K562 (cell line): Measurements from ENCODE around the gene NOL8. TPM values are rescaled to one million over a fixed set of nuclear protein-coding genes. Genes with fewer than 3 reads are reported as not detected.
A peak's percentile ranks its signal among the peaks of the same experiment; 100 is the strongest.

Experiments
- BCLAF1 ChIP-seq, 2 experiments: fragments of 450-650 bp in 1 of 2; IDR thresholded peaks; 2 replicates each; pipeline ENCODE4 v1.6.1; 2011 to 2017; ENCODE audit warnings: low read depth in 2 of 2, antibody characterized with exemption in 1 of 2, borderline replicate concordance in 1 of 2, low read length in 1 of 2, mild to moderate bottlenecking in 1 of 2, mixed read lengths in 1 of 2; ENCODE audit not compliant: control insufficient read depth in 1 of 2
- CCNT2 ChIP-seq: IDR thresholded peaks from 2 replicates; pipeline ENCODE4 v1.6.1; 2011; ENCODE audit warnings: borderline replicate concordance, low read depth, mild to moderate bottlenecking, moderate library complexity, mixed read lengths, low read length; ENCODE audit not compliant: insufficient read length; ENCODE audit errors: extremely low read depth
- DIDO1 ChIP-seq: fragments of 450-650 bp; IDR thresholded peaks from 2 replicates; pipeline ENCODE4 v1.6.1; 2016; ENCODE audit warnings: low read depth, missing biosample characterization, missing genetic modification characterization
- ELF2 ChIP-seq: fragments of 250-450 bp; sonication (Bioruptor Pico); IDR thresholded peaks from 2 replicates; pipeline ENCODE4 v1.5.0; 2021; ENCODE audit warnings: mild to moderate bottlenecking
- ESRRA ChIP-seq: fragments of 450-650 bp; IDR thresholded peaks from 2 replicates; pipeline ENCODE4 v1.6.1; 2014; ENCODE audit warnings: low read depth, mild to moderate bottlenecking, moderate library complexity, borderline replicate concordance
- FOXA3 ChIP-seq, 2 experiments: fragments of 450-650 bp in 1 of 2; sonication (generic) in 1 of 2; formaldehyde crosslinking; IDR thresholded peaks in 1 of 2; conservative IDR thresholded peaks in 1 of 2; 2 replicates each; pipeline versions ENCODE4 v1.4.0 to v1.8.0; 2020 to 2022; ENCODE audit warnings: mild to moderate bottlenecking in 2 of 2, missing genetic modification reagents in 1 of 2
- HDAC1 ChIP-seq, 2 experiments: fragments of 450-650 bp; IDR thresholded peaks; 2 replicates each; pipeline ENCODE4 v1.6.1; 2016 to 2017; ENCODE audit warnings: inconsistent platforms in 1 of 2, mild to moderate bottlenecking in 1 of 2, moderate library complexity in 1 of 2
- LCOR ChIP-seq: sonication (generic); formaldehyde crosslinking; IDR thresholded peaks from 2 replicates; pipeline ENCODE4 v1.8.0; 2022; ENCODE audit warnings: mild to moderate bottlenecking, missing genetic modification reagents
- POLR2A ChIP-seq: fragments of 450-650 bp; conservative IDR thresholded peaks from 2 replicates; pipeline ENCODE4 v1.6.1; 2016
- PRMT5 ChIP-seq: sonication (generic); formaldehyde crosslinking; IDR thresholded peaks from 2 replicates; pipeline ENCODE4 v1.5.0; 2020; ENCODE audit warnings: missing genetic modification reagents
- PURB ChIP-seq: sonication (generic); formaldehyde crosslinking; IDR thresholded peaks from 2 replicates; pipeline ENCODE4 v1.9.0; 2021; ENCODE audit warnings: low read depth, mild to moderate bottlenecking, missing genetic modification reagents
- ZNF24 ChIP-seq: fragments of 450-650 bp; IDR thresholded peaks from 2 replicates; pipeline ENCODE4 v1.6.1; 2016
- ZNF592 ChIP-seq: fragments of 450-650 bp; IDR thresholded peaks from 2 replicates; pipeline ENCODE4 v1.6.1; 2017; ENCODE audit warnings: antibody characterized with exemption, mild to moderate bottlenecking
- polyA plus RNA-seq, 8 experiments: library from polyadenylated mRNA; depleted of rRNA in 4 of 8; stranded (reverse) in 5 of 8; unstranded in 3 of 8; fragments of >200 nt; fragmentation: Nextera tagmentation in 2 of 8; fragmentation: Illumina TruSeq in 1 of 8; extraction: Ambion mirVana in 2 of 8; extraction: Trizol in 1 of 8; gene quantifications; 2 replicates each; pipeline versions ENCODE4 v1.2.1 to v1.2.3, GENCODE V29; 2011 to 2014; ENCODE audit warnings: inconsistent platforms in 1 of 8, missing spikeins in 1 of 8
- total RNA-seq, 7 experiments: library from RNA; depleted of rRNA in 6 of 7; stranded (reverse); fragments of >200 nt in 6 of 7; fragmentation: Illumina TruSeq in 2 of 7; extraction: Trizol in 2 of 7; gene quantifications; 2 replicates each; pipeline versions ENCODE4 v1.2.1 to v1.2.3, GENCODE V29; 2011 to 2021; ENCODE audit warnings: low replicate concordance in 1 of 7
- TF ChIP-seq, protein P1 (sequence below), 2 experiments: IDR thresholded peaks; 2 replicates each; pipeline ENCODE4 v1.6.1; 2011; ENCODE audit warnings: borderline replicate concordance in 1 of 2, control low read depth in 1 of 2, low read depth in 1 of 2, low read length in 1 of 2, mild to moderate bottlenecking in 1 of 2, mixed read lengths in 1 of 2, moderate library complexity in 1 of 2; ENCODE audit not compliant: insufficient read depth in 1 of 2, insufficient read length in 1 of 2, poor library complexity in 1 of 2, severe bottlenecking in 1 of 2; ENCODE audit errors: extremely low read depth in 1 of 2

The NOL8 gene
- total and polyA plus RNA-seq, 9 of the 15 experiments (the other 6 are each of a cell fraction or from before 2014, with no cell fraction given): 51.3 to 91.5 (median 58.7) TPM

DNA sequence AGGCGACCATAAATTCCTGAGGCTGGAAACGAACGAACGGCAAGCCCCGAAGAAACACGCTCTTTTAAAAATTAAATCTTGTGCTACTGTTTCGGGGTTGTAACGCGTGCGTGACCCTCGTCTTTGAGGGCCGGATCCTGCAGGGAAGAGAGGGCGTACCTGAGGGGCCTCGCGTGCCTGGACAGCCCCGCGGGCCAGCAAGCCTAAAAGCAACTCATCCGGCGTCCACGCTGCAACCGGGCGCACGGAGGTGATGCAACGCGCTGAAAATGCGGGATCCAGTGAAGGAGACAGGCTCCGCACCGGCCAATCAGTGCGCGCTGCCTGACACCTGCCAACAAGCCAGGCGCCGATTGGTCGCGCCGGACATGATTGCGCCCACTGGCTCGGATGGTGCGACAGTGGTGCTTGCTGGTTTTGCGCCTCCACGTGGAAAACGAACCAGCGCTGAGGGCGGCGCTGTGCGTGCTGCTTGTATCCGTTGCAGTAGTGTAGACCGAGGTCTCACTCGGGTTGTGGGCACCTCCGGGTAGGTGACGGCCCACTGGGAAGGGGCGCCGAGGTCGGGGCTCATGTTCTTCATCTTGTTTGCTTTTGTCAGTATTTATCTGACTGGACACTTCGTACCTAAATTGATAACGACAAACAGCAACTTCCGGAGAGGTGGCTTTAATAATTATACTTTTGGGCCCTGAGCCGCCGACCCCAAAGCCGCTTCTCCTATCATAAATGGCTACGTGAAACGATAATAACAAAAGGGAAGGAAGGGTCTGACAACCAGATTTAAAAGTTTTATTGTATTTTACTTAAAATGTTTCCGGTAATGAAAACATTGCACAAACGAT lies 31.5 kb downstream of the NOL8 start, which contains the start of gene IARS1 (continued):
- TF ChIP-seq ZNF592 (peak; percentile 74), DIDO1 (tag) (no peak), LCOR (CRISPR knock-in tag) (peak; percentile 83), FOXA3 (CRISPR knock-in tag; conservative IDR thresholded peaks at IDR 0.05 in 1 of 2, IDR thresholded peaks at IDR 0.05 in 1 of 2) (0 out of 4 replicates have a peak, but pooled peaks of 1 of the 2 experiments have one; percentile 21), ELF2 (peak; percentile 72; the same call in 1 of the 2 replicates), BCLAF1 (IDR thresholded peaks at IDR 0.05; ENCODE audit: borderline replicate concordance in 1 of 2, control insufficient read depth in 1 of 2, low read depth in 2 of 2, low read length in 1 of 2) (0 out of 4 replicates have a peak, but pooled peaks of 1 of the 2 experiments have one; percentile 25), ESRRA (peak; percentile 60; the same call in 1 of the 2 replicates), ZNF24 (peak; percentile 68; the same call in 1 of the 2 replicates), PRMT5 (CRISPR knock-in tag) (no peak), CCNT2 (peak; percentile 80), POLR2A (peak; percentile 94), HDAC1 (IDR thresholded peaks at IDR 0.05) (peak; percentile 25 to 99; a peak in 3 of 4 replicates), PURB (CRISPR knock-in tag) (no peak)
- TF ChIP-seq, protein P1, sequence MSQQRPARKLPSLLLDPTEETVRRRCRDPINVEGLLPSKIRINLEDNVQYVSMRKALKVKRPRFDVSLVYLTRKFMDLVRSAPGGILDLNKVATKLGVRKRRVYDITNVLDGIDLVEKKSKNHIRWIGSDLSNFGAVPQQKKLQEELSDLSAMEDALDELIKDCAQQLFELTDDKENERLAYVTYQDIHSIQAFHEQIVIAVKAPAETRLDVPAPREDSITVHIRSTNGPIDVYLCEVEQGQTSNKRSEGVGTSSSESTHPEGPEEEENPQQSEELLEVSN (IDR thresholded peaks at IDR 0.05; ENCODE audit: borderline replicate concordance in 1 of 2, extremely low read depth in 1 of 2, insufficient read depth in 1 of 2, insufficient read length in 1 of 2, low read depth in 1 of 2, low read length in 1 of 2, poor library complexity in 1 of 2, severe bottlenecking in 1 of 2): peak; percentile 83 to 92
